ENCODE data around the gene LRP3. TPM values are rescaled to one million over a fixed set of nuclear protein-coding genes. Genes with fewer than 3 reads are reported as not detected.
"Not testable (repeated sequence)": the region's sequence is repeated elsewhere in the genome, so short reads cannot be mapped to it uniquely, and the experiment has no call there.

Gene LRP3
- total and polyA plus RNA-seq, 12 donors, result 1.4 to 92.8 (median 52.2) TPM

GRCh38 chr19:33208371-33208895 lies 14.3 kb downstream of the LRP3 start:
- DNase-seq, result no peak
- 40 to 76% (median 70%) methylated on average over 6 to 11 of the region's 11 CpGs for WGBS, 4 donors
- TF ChIP-seq CTCF (IDR thresholded peaks at IDR 0.05), result no peak
- TF ChIP-seq POLR2A (IDR thresholded peaks at IDR 0.05), result no peak
- Histone ChIP-seq H3K9me3 (replicated peaks in 1 of 3) (no peaks in the 10 kb centered on the region), H3K4me3 (no peak overlapping the region), H3K27ac (no peak overlapping the region), H3K4me1 (replicated peaks in 1 of 2) (no peaks in the 10 kb centered on the region), H3K36me3 (replicated peaks in 1 of 2) (peaks cover 0 to 32% of the 10 kb centered on the region in 2 donors), H3K27me3 (no peaks in the 10 kb centered on the region)
- intact Hi-C loops (cut with DNase I), result no loop called here

- H3K9me3 ChIP-seq (replicated peaks in 1 of 3), result no peaks in the 10 kb centered on the region
- DNase-seq, result peak in 1 of 7 donors; percentile 34
- H3K4me1 ChIP-seq (replicated peaks in 1 of 2), result no peaks in the 10 kb centered on the region
- peaks cover 0 to 32% of the 10 kb centered on the region in 2 donors for H3K36me3 ChIP-seq (replicated peaks in 1 of 2)
- no peaks in the 10 kb centered on the region for H3K27me3 ChIP-seq
- no peak overlapping the region for H3K27ac ChIP-seq
- TF ChIP-seq CTCF (IDR thresholded peaks at IDR 0.05) (no peak), POLR2A (IDR thresholded peaks at IDR 0.05) (no peak)
- WGBS, 4 donors, result 77 to 86% (median 81%) methylated on average over 19 to 24 of the region's 24 CpGs
- no peak overlapping the region for H3K4me3 ChIP-seq
- intact Hi-C loops (cut with DNase I), result no loop called here
Measured at GRCh38 chr19:33208904-33209849, 15.0 kb downstream of the LRP3 start.

GRCh38 chr19:33209850-33210230 lies 15.7 kb downstream of the LRP3 start:
- H3K9me3 ChIP-seq (replicated peaks in 1 of 3); H3K27ac ChIP-seq; H3K4me3 ChIP-seq; H3K27me3 ChIP-seq; H3K4me1 ChIP-seq (replicated peaks in 1 of 2); DNase-seq; intact Hi-C loops (cut with DNase I): not testable (repeated sequence)
- H3K36me3 ChIP-seq (replicated peaks in 1 of 2), result peaks cover 0 to 25% of the 10 kb centered on the region in 2 donors
- WGBS, 4 donors, result 88 to 98% (median 95%) methylated on average over 7 of the region's 7 CpGs

- no peaks in the 10 kb centered on the region for H3K27me3 ChIP-seq
- intact Hi-C loops (cut with DNase I), result no loop called here
- 78 to 89% (median 87%) methylated on average over 5 to 22 of the region's 22 CpGs for WGBS, 4 donors
- no peak for DNase-seq
- peaks cover 0 to 20% of the 10 kb centered on the region in 2 donors for H3K36me3 ChIP-seq (replicated peaks in 1 of 2)
- TF ChIP-seq CTCF (IDR thresholded peaks at IDR 0.05) (no peak), POLR2A (IDR thresholded peaks at IDR 0.05) (no peak)
- no peaks in the 10 kb centered on the region for H3K9me3 ChIP-seq (replicated peaks in 1 of 3)
- no peaks in the 10 kb centered on the region for H3K4me1 ChIP-seq (replicated peaks in 1 of 2)
- no peak overlapping the region for H3K27ac ChIP-seq
- H3K4me3 ChIP-seq, result no peak overlapping the region
Measured at GRCh38 chr19:33210266-33210940, 16.3 kb downstream of the LRP3 start.

Data from adrenal gland (tissue), 12 donors.